ENCODE results near the gene TOM1L2. TPM values are rescaled to one million over a fixed set of nuclear protein-coding genes. Genes with fewer than 3 reads are reported as not detected.

TOM1L2 gene
- total RNA-seq, 4 donors from 2014 or later, result 17.5 to 44.6 (median 27.1) TPM

- TF ChIP-seq CTCF (IDR thresholded peaks at IDR 0.05; ENCODE audit: low read depth), result no peak
Measured at GRCh38 chr17:17809531-17810083, 162.6 kb downstream of the TOM1L2 start.

GRCh38 chr17:17808706-17809432 lies 163.3 kb downstream of the TOM1L2 start:
- TF ChIP-seq CTCF (IDR thresholded peaks at IDR 0.05; ENCODE audit: low read depth), result no peak

- TF ChIP-seq CTCF (IDR thresholded peaks at IDR 0.05; ENCODE audit: low read depth), result no peak
Measured at GRCh38 chr17:17807440-17807839, 164.8 kb downstream of the TOM1L2 start.

GRCh38 chr17:17806611-17807274 lies 165.5 kb downstream of the TOM1L2 start:
- TF ChIP-seq CTCF (IDR thresholded peaks at IDR 0.05; ENCODE audit: low read depth), result no peak

GRCh38 chr17:17806035-17806434 lies 166.2 kb downstream of the TOM1L2 start:
- no peak for TF ChIP-seq CTCF (IDR thresholded peaks at IDR 0.05; ENCODE audit: low read depth)

GRCh38 chr17:17805575-17805974 lies 166.6 kb downstream of the TOM1L2 start:
- TF ChIP-seq CTCF (IDR thresholded peaks at IDR 0.05; ENCODE audit: low read depth), result no peak

GRCh38 chr17:17804007-17804406 lies 168.2 kb downstream of the TOM1L2 start:
- TF ChIP-seq CTCF (IDR thresholded peaks at IDR 0.05; ENCODE audit: low read depth), result no peak

Measured in subcutaneous adipose tissue (tissue), 4 donors.